ENCODE data around the gene SLC31A2. TPM values are rescaled to one million over a fixed set of nuclear protein-coding genes. Genes with fewer than 3 reads are reported as not detected.

SLC31A2 gene
- total RNA-seq, 1 donor from 2014 or later: 1.6 TPM

DNA sequence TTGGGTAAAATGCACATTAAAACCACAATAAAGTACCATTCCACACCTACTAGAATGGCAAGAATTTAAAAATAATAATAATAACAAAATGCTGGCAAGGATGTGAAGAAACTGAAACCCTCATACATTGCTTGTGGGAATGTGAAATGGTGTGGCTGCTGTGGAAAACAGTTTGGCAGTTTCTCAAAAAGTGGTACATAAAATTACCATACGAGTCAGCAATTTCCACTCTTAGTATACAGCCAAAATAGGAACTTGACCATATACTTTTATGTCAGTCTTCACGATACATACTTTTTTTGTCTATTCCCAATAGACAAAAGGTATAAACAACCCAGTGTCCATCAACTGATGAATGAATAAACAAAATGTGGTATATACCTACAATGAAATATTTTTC, 54.6 kb downstream of the SLC31A2 start:
- H3K4me3 Mint-ChIP-seq (ENCODE audit: unreplicated experiment): no peak overlapping the region
- no peak overlapping the region for H3K27ac Mint-ChIP-seq (ENCODE audit: unreplicated experiment)
- TF ChIP-seq, protein P1, sequence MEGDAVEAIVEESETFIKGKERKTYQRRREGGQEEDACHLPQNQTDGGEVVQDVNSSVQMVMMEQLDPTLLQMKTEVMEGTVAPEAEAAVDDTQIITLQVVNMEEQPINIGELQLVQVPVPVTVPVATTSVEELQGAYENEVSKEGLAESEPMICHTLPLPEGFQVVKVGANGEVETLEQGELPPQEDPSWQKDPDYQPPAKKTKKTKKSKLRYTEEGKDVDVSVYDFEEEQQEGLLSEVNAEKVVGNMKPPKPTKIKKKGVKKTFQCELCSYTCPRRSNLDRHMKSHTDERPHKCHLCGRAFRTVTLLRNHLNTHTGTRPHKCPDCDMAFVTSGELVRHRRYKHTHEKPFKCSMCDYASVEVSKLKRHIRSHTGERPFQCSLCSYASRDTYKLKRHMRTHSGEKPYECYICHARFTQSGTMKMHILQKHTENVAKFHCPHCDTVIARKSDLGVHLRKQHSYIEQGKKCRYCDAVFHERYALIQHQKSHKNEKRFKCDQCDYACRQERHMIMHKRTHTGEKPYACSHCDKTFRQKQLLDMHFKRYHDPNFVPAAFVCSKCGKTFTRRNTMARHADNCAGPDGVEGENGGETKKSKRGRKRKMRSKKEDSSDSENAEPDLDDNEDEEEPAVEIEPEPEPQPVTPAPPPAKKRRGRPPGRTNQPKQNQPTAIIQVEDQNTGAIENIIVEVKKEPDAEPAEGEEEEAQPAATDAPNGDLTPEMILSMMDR (IDR thresholded peaks at IDR 0.05; ENCODE audit: partially characterized antibody, unreplicated experiment): no peak
- peaks cover 4% of the 10 kb centered on the region for H3K36me3 Mint-ChIP-seq (ENCODE audit: unreplicated experiment)
- H3K4me1 Mint-ChIP-seq (ENCODE audit: low read depth, unreplicated experiment): no peaks in the 10 kb centered on the region
- no peaks in the 10 kb centered on the region for H3K27me3 Mint-ChIP-seq (ENCODE audit: unreplicated experiment)
- DNase-seq: no peak
- no peaks in the 10 kb centered on the region for H3K9me3 Mint-ChIP-seq (ENCODE audit: unreplicated experiment)

DNA sequence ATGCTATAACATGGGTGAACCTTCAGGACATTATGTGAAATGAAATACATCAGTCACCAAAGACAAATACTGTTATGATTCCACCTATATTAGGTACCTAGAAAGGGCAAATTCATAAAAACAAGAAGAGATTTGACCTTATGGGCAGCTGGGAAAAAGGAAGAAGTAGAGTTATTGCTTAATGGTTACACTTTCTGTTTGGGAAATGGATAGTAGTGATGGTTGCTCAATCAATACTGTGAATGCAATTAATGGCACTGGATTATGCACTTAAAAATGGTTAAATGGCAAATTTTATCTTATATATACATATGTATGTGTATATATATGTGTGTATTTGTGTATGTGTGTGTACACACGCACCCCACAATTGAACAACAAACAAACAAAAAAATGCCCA, 55.1 kb downstream of the SLC31A2 start:
- Mint-ChIP-seq H3K27me3 (ENCODE audit: unreplicated experiment) (no peaks in the 10 kb centered on the region), H3K36me3 (ENCODE audit: unreplicated experiment) (peaks cover 4% of the 10 kb centered on the region), H3K9me3 (ENCODE audit: unreplicated experiment) (no peaks in the 10 kb centered on the region), H3K4me1 (ENCODE audit: low read depth, unreplicated experiment) (no peaks in the 10 kb centered on the region), H3K27ac (ENCODE audit: unreplicated experiment) (no peak overlapping the region), H3K4me3 (ENCODE audit: unreplicated experiment) (no peak overlapping the region)
- TF ChIP-seq, protein P1 (IDR thresholded peaks at IDR 0.05; ENCODE audit: partially characterized antibody, unreplicated experiment): no peak
- DNase-seq: no peak

DNA sequence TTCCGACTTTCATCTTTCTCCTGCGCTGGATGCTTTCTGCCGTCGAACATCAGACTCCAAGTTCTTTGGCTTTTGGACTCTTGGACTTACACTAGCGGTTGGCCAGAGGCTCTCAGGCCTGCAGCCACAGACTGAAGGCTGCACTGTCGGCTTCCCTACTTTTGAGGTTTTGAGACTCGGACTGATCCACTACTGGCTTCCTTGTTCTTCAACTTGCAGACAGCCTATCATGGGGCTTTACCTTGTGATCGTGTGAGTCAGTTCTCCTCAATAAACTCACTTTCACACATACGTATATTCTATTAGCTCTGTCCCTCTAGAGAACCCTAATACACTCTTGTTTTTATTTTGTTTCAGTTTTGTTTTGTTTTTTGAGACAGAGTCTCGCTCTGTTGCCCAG, 60.0 kb downstream of the SLC31A2 start:
- no peak overlapping the region for H3K4me3 Mint-ChIP-seq (ENCODE audit: unreplicated experiment)
- no peaks in the 10 kb centered on the region for H3K27me3 Mint-ChIP-seq (ENCODE audit: unreplicated experiment)
- no peak for DNase-seq
- TF ChIP-seq, protein P1 (IDR thresholded peaks at IDR 0.05; ENCODE audit: partially characterized antibody, unreplicated experiment): no peak
- no peak overlapping the region for H3K27ac Mint-ChIP-seq (ENCODE audit: unreplicated experiment)
- H3K4me1 Mint-ChIP-seq (ENCODE audit: low read depth, unreplicated experiment): no peaks in the 10 kb centered on the region
- H3K9me3 Mint-ChIP-seq (ENCODE audit: unreplicated experiment): no peaks in the 10 kb centered on the region
- peaks cover 4% of the 10 kb centered on the region for H3K36me3 Mint-ChIP-seq (ENCODE audit: unreplicated experiment)

Other genes starting within 250 kb of the SLC31A2 start
- gene ZNF883, start 138.8 kb upstream of the SLC31A2 start, total RNA-seq (ENCODE audit: unreplicated experiment): 18.4 TPM
- gene ZFP37, start 94.3 kb upstream of the SLC31A2 start, total RNA-seq (ENCODE audit: unreplicated experiment): 7.9 TPM
- gene FKBP15, start 70.3 kb downstream of the SLC31A2 start, total RNA-seq (ENCODE audit: unreplicated experiment): 18.2 TPM
- 11.2 TPM for gene SLC31A1, start 70.5 kb downstream of the SLC31A2 start, total RNA-seq (ENCODE audit: unreplicated experiment)
- gene CDC26, start 124.6 kb downstream of the SLC31A2 start, total RNA-seq (ENCODE audit: unreplicated experiment): 13.4 TPM
- gene PRPF4, start 124.7 kb downstream of the SLC31A2 start, total RNA-seq (ENCODE audit: unreplicated experiment): 21.9 TPM
- not detected for gene RNF183, start 152.4 kb downstream of the SLC31A2 start, total RNA-seq (ENCODE audit: unreplicated experiment)
- gene WDR31, start 189.3 kb downstream of the SLC31A2 start, total RNA-seq (ENCODE audit: unreplicated experiment): 1.3 TPM
- not detected for gene BSPRY, start 198.5 kb downstream of the SLC31A2 start, total RNA-seq (ENCODE audit: unreplicated experiment)
- 7.2 TPM for gene HDHD3, start 226.0 kb downstream of the SLC31A2 start, total RNA-seq (ENCODE audit: unreplicated experiment)